ENCODE data around the gene NCAPG2.

Gene NCAPG2

GRCh38 chr7:158613481-158613880 is 91.1 kb downstream of the NCAPG2 start:
- no peak for TF ChIP-seq CTCF (IDR thresholded peaks at IDR 0.05; ENCODE audit: low read depth, low read length)

GRCh38 chr7:158612546-158612945 is 92.1 kb downstream of the NCAPG2 start:
- no peak overlapping the region for H3K4me3 ChIP-seq (ENCODE audit: low read depth, low read length)
- no peak for TF ChIP-seq CTCF (IDR thresholded peaks at IDR 0.05; ENCODE audit: low read depth, low read length)

More at GRCh38 chr7:158613481-158613880, 91.1 kb downstream of the NCAPG2 start:
- H3K4me3 ChIP-seq (ENCODE audit: low read depth, low read length), result no peak overlapping the region

GRCh38 chr7:158611541-158611940 is 93.1 kb downstream of the NCAPG2 start:
- TF ChIP-seq CTCF (IDR thresholded peaks at IDR 0.05; ENCODE audit: low read depth, low read length), result no peak
- H3K4me3 ChIP-seq (ENCODE audit: low read depth, low read length), result no peak overlapping the region

- no peak for TF ChIP-seq CTCF (IDR thresholded peaks at IDR 0.05; ENCODE audit: low read depth, low read length)
- H3K4me3 ChIP-seq (ENCODE audit: low read depth, low read length), result no peak overlapping the region
Measured at GRCh38 chr7:158609313-158609974, 95.2 kb downstream of the NCAPG2 start.

GRCh38 chr7:158607563-158607962 is 97.0 kb downstream of the NCAPG2 start:
- no peak for TF ChIP-seq CTCF (IDR thresholded peaks at IDR 0.05; ENCODE audit: low read depth, low read length)

GRCh38 chr7:158606671-158607424 is 97.8 kb downstream of the NCAPG2 start:
- TF ChIP-seq CTCF (IDR thresholded peaks at IDR 0.05; ENCODE audit: low read depth, low read length), result no peak

More at GRCh38 chr7:158607563-158607962, 97.0 kb downstream of the NCAPG2 start:
- no peak overlapping the region for H3K4me3 ChIP-seq (ENCODE audit: low read depth, low read length)

GRCh38 chr7:158606129-158606528 is 98.5 kb downstream of the NCAPG2 start:
- TF ChIP-seq CTCF (IDR thresholded peaks at IDR 0.05; ENCODE audit: low read depth, low read length), result no peak
- no peak overlapping the region for H3K4me3 ChIP-seq (ENCODE audit: low read depth, low read length)

More at GRCh38 chr7:158606671-158607424, 97.8 kb downstream of the NCAPG2 start:
- no peak overlapping the region for H3K4me3 ChIP-seq (ENCODE audit: low read depth, low read length)

Data from WI38 (cell line).